Activated CD4-positive, alpha-beta memory T cell treated with anti-CD3 and anti-CD28 coated beads, Interleukin-2, amount 10 ng/mL, durations not matched to agents 7 days and 5 days (primary cell): ENCODE data around the gene PWP1. TPM values are rescaled to one million over a fixed set of nuclear protein-coding genes. Genes with fewer than 3 reads are reported as not detected.
A peak's percentile ranks its signal among the peaks of the same experiment; 100 is the strongest.
"Not testable (repeated sequence)": the region's sequence is repeated elsewhere in the genome, so short reads cannot be mapped to it uniquely, and the experiment has no call there.

Source experiments
- CTCF ChIA-PET: fragments of 350-600 bp; sonication (Branson Sonifier 250); formaldehyde crosslinking; loops from one replicate; lab custom pipeline; 2021; ENCODE audit warnings: antibody characterized with exemption, inconsistent platforms; lab: Charles Lee
- POLR2A ChIA-PET: fragments of 350-600 bp; sonication (Branson Sonifier 250); formaldehyde crosslinking; loops from one replicate; lab custom pipeline; 2021; ENCODE audit warnings: antibody characterized with exemption; lab: Charles Lee
- DNase-seq: peaks from one replicate; pipeline ENCODE4 v3.0.0-alpha.2; 2020
- H3K27ac Mint-ChIP-seq: one replicate; pipeline ENCODE4 v1.8.0; 2021; ENCODE audit warnings: mild to moderate bottlenecking, mixed read lengths
- H3K27me3 Mint-ChIP-seq: one replicate; pipeline ENCODE4 v1.8.0; 2021; ENCODE audit warnings: mixed read lengths
- H3K36me3 Mint-ChIP-seq: one replicate; pipeline ENCODE4 v1.8.0; 2021; ENCODE audit warnings: low read depth, mixed read lengths
- H3K4me1 Mint-ChIP-seq: one replicate; pipeline ENCODE4 v1.8.0; 2021; ENCODE audit warnings: mixed read lengths
- H3K4me3 Mint-ChIP-seq: one replicate; pipeline ENCODE4 v1.8.0; 2021; ENCODE audit warnings: mild to moderate bottlenecking, mixed read lengths
- H3K9me3 Mint-ChIP-seq: one replicate; pipeline ENCODE4 v1.8.0; 2021; ENCODE audit warnings: mixed read lengths
- total RNA-seq, 2 experiments: library from RNA; stranded (reverse); gene quantifications; one replicate each; pipeline ENCODE4 v1.2.3, GENCODE V29; 2021

PWP1 gene
- total RNA-seq, 2 experiments from 2014 or later = 31.9 to 34.5 TPM

DNA sequence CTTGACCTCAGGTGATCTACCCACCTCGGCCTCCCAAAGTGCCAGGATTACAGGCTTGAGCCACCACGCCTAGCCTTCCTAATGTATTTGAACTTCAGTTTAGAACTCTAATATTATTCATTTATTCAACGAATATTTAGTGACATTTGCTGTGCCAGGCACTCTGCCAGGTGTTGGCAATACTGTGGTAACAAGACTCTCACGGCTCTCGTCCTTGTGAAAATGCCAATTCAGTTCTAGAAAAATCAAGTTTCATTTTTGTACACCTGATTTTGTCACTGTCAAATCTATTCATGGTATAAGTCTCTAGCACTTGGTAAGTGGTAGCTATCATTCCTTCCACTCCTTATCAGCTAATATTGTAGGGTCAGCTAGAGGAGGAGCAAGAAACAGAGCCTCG lies 6.3 kb upstream of the PWP1 start:
- no peak overlapping the region for H3K27ac Mint-ChIP-seq
- peaks cover 1% of the 10 kb centered on the region for H3K4me1 Mint-ChIP-seq
- H3K9me3 Mint-ChIP-seq = no peaks in the 10 kb centered on the region
- ChIA-PET CTCF (interaction anchor here (1.0 to 6.0 kb wide), 3 partner anchors 8 to 516 kb away, joined by 3 to 28 read pairs (median 14); no protein-coding TSS in a partner anchor), POLR2A (no interaction called here)
- H3K4me3 Mint-ChIP-seq = no peak overlapping the region
- no peak for DNase-seq
- H3K36me3 Mint-ChIP-seq = no peaks in the 10 kb centered on the region
- H3K27me3 Mint-ChIP-seq = peaks cover 20% of the 10 kb centered on the region

DNA sequence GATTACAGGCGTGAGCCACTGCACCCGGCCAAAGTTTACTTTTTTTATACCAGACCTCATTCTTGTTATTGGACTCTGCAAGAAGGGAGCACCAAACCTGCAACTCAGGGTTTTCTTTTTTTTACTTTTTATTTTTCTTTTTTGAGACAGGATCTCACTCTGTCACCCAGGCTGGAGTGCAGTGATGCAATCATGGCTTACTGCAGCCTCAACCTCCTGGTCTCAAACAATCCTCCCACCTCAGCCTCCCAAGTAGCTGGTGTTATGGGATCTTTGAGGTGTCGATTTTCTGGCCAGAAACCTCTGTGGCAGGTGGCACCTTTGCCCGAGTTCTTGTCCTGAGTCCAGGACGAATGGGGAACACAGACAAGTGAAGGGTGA lies 4.2 kb upstream of the PWP1 start:
- Mint-ChIP-seq H3K36me3 (peaks cover 7% of the 10 kb centered on the region), H3K27ac (no peak overlapping the region), H3K4me3 (no peak overlapping the region), H3K4me1 (peaks cover 18% of the 10 kb centered on the region), H3K9me3 (no peaks in the 10 kb centered on the region), H3K27me3 (peaks cover 18% of the 10 kb centered on the region)
- CTCF ChIA-PET = interaction anchor here (0.6 to 6.0 kb wide), 4 partner anchors 10 to 1708 kb away, joined by 3 to 28 read pairs (median 6); no protein-coding TSS in a partner anchor
- POLR2A ChIA-PET = no interaction called here
- DNase-seq = no peak

DNA sequence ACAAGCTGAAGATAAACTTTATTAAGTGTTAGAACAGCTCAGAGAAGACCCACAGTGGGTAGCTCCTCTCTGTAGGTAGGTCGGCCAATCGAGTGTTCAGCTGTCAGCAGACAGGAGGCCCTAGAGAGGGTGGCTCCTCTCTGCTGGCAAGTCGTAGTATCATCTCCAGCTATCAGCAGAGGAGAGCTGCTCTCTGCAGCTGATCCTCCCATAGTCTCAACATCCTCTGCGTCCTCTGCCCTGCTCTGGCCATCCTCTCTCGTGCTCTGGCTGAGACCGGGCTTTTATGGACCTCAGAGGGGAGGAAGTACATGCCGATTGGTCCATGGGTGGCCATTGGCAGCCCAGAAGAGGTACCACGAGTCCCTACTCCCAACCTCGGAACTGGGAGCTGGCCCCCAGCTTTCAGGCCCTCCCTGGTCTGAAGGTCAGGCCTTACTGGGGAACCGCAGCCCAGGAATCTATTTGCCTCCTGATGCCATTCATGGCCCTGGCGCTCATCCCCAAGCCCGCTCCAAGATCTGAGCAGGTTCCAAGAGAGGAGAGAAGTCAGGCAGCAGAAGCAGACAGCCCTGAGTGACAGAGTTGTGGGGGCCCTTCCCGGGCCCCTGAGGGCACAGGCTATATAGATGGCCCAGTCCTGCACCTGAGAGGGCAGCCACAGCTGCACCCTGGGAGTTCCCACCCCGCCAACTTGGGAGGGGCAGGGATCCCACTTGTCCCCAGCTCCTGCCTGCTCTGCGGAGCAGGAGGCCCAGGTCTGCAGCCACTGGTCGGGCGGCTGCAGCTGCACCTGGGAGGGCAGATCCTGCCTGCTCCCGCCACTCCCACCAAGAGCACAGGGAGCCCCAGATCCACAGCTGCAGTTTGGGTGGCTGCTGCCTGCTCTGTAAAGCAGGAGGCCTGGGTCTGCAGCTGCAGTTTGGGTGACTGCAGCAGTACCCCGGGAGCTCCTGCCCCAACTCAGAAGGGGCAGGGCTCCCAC lies 3.5 kb upstream of the PWP1 start:
- peaks cover 14% of the 10 kb centered on the region for H3K27me3 Mint-ChIP-seq
- H3K4me3 Mint-ChIP-seq = no peak overlapping the region
- ChIA-PET POLR2A (no interaction called here), CTCF (interaction anchor here (0.6 to 6.0 kb wide), 6 partner anchors 9 to 1708 kb away, joined by 3 to 28 read pairs (median 4); no protein-coding TSS in a partner anchor)
- no peaks in the 10 kb centered on the region for H3K9me3 Mint-ChIP-seq
- DNase-seq = no peak
- H3K4me1 Mint-ChIP-seq = peaks cover 22% of the 10 kb centered on the region
- H3K36me3 Mint-ChIP-seq = peaks cover 8% of the 10 kb centered on the region
- no peak overlapping the region for H3K27ac Mint-ChIP-seq

GRCh38 chr12:107684029-107684795 lies 1.4 kb upstream of the PWP1 start:
- Mint-ChIP-seq H3K9me3 (no peaks in the 10 kb centered on the region), H3K4me3 (peak overlapping the region; percentile 87), H3K4me1 (peaks cover 29% of the 10 kb centered on the region), H3K27ac (no peak overlapping the region), H3K36me3 (peaks cover 17% of the 10 kb centered on the region), H3K27me3 (peaks cover 2% of the 10 kb centered on the region)
- CTCF ChIA-PET = interaction anchor here (1.2 to 2.2 kb wide), 6 partner anchors 8 to 228 kb away, joined by 3 to 6 read pairs (median 5); no protein-coding TSS in a partner anchor
- POLR2A ChIA-PET = interaction anchor here (0.7 to 2.6 kb wide), 4 partner anchors 9 to 75 kb away, joined by 4 to 36 read pairs (median 6); partner anchors contain the start of gene PRDM4
- DNase-seq = no peak

DNA sequence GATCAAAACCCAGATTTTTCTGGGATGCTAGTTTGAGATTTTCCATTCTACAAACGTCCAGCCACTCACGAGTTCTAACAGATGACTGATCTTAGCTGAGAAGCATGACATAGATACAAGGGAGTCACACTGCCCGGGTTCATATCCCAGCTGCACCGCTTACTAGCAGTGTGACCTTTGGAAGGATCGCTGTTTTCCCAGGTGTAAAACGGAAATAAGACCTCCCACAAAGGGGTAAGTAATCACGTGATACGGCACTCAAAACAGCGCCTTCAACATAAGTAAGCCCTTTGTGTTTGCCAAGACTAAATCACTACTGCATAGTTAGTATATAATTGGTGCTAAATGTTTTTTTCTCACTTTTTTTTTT lies 624 bp upstream of the PWP1 start:
- CTCF ChIA-PET = interaction anchor here (1.2 to 2.2 kb wide), 5 partner anchors 9 to 227 kb away, joined by 3 to 6 read pairs (median 5); no protein-coding TSS in a partner anchor
- no peaks in the 10 kb centered on the region for H3K9me3 Mint-ChIP-seq
- peak overlapping the region; percentile 95 for H3K27ac Mint-ChIP-seq
- POLR2A ChIA-PET = interaction anchor here (0.6 to 2.6 kb wide), 8 partner anchors 10 to 943 kb away, joined by 3 to 36 read pairs (median 4); partner anchors contain the start of genes CRY1, ISCU and PRDM4
- peak; percentile 20 for DNase-seq
- peaks cover 29% of the 10 kb centered on the region for H3K4me1 Mint-ChIP-seq
- H3K27me3 Mint-ChIP-seq = no peaks in the 10 kb centered on the region
- H3K4me3 Mint-ChIP-seq = peak overlapping the region; percentile 87
- H3K36me3 Mint-ChIP-seq = peaks cover 23% of the 10 kb centered on the region

GRCh38 chr12:107695772-107696171 lies 10.2 kb downstream of the PWP1 start:
- H3K9me3 Mint-ChIP-seq = not testable (repeated sequence)
- CTCF ChIA-PET = interaction anchor here (0.6 to 2.0 kb wide), 6 partner anchors 10 to 189 kb away, joined by 3 to 8 read pairs (median 3); partner anchors contain the start of genes ASCL4 and PWP1

GRCh38 chr12:107702106-107702505 lies 16.5 kb downstream of the PWP1 start:
- POLR2A ChIA-PET = no interaction called here
- CTCF ChIA-PET = no interaction called here
- Mint-ChIP-seq H3K27ac (no peak overlapping the region), H3K4me3 (no peak overlapping the region), H3K4me1 (no peaks in the 10 kb centered on the region), H3K27me3 (no peaks in the 10 kb centered on the region), H3K36me3 (peaks cover 92% of the 10 kb centered on the region), H3K9me3 (peaks cover 8% of the 10 kb centered on the region)
- DNase-seq = no peak

More at GRCh38 chr12:107695772-107696171, 10.2 kb downstream of the PWP1 start:
- not testable (repeated sequence) for H3K27me3 Mint-ChIP-seq, DNase-seq, H3K4me3 Mint-ChIP-seq, H3K27ac Mint-ChIP-seq, H3K4me1 Mint-ChIP-seq
- H3K36me3 Mint-ChIP-seq = peaks cover 69% of the 10 kb centered on the region
- POLR2A ChIA-PET = interaction anchor here (0.9 kb wide), 1 partner anchor 13 kb away, joined by 3 read pairs; no protein-coding TSS in a partner anchor

DNA sequence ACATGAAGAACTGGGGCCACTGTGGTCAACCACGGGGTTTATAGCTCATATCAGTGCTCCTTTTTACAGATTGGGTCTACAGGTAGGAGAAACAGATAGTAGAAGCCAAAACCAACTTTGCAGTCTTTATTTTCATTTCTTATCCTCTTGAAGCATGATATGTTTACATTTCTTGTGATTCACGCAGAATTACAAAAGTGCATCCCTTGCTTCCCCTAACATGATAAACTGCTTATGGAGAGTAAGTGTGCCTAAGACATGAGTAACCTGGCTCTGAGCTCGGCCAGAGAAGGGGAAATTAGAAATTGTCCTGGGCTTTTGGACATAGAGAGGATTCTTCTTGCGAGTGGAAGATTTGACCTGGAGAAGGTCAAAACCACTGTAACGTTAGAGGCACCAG lies 18.4 kb downstream of the PWP1 start:
- H3K9me3 Mint-ChIP-seq = peaks cover 8% of the 10 kb centered on the region
- ChIA-PET POLR2A (no interaction called here), CTCF (no interaction called here)
- no peaks in the 10 kb centered on the region for H3K4me1 Mint-ChIP-seq
- H3K27ac Mint-ChIP-seq = no peak overlapping the region
- DNase-seq = no peak
- H3K27me3 Mint-ChIP-seq = no peaks in the 10 kb centered on the region
- H3K36me3 Mint-ChIP-seq = peaks cover 95% of the 10 kb centered on the region
- H3K4me3 Mint-ChIP-seq = no peak overlapping the region

- DNase-seq, H3K4me3 Mint-ChIP-seq, H3K27ac Mint-ChIP-seq, H3K9me3 Mint-ChIP-seq, H3K27me3 Mint-ChIP-seq, H3K4me1 Mint-ChIP-seq, POLR2A ChIA-PET, CTCF ChIA-PET: not testable (repeated sequence)
- H3K36me3 Mint-ChIP-seq = peaks cover 95% of the 10 kb centered on the region
These were observed 19.9 kb downstream of the PWP1 start for GRCh38 chr12:107705522-107705921.

GRCh38 chr12:107715780-107716179 lies 30.2 kb downstream of the PWP1 start:
- ChIA-PET POLR2A (no interaction called here), CTCF (no interaction called here)
- Mint-ChIP-seq H3K4me3 (no peak overlapping the region), H3K4me1 (no peaks in the 10 kb centered on the region), H3K36me3 (peaks cover 51% of the 10 kb centered on the region), H3K27me3 (no peaks in the 10 kb centered on the region), H3K9me3 (no peaks in the 10 kb centered on the region), H3K27ac (no peak overlapping the region)
- DNase-seq = no peak

GRCh38 chr12:107718606-107719005 lies 33.0 kb downstream of the PWP1 start:
- H3K36me3 Mint-ChIP-seq = peaks cover 35% of the 10 kb centered on the region
- H3K4me1 Mint-ChIP-seq = no peaks in the 10 kb centered on the region
- H3K27ac Mint-ChIP-seq = no peak overlapping the region
- ChIA-PET POLR2A (no interaction called here), CTCF (no interaction called here)
- H3K4me3 Mint-ChIP-seq = no peak overlapping the region
- H3K9me3 Mint-ChIP-seq = no peaks in the 10 kb centered on the region
- H3K27me3 Mint-ChIP-seq = no peaks in the 10 kb centered on the region
- DNase-seq = no peak

DNA sequence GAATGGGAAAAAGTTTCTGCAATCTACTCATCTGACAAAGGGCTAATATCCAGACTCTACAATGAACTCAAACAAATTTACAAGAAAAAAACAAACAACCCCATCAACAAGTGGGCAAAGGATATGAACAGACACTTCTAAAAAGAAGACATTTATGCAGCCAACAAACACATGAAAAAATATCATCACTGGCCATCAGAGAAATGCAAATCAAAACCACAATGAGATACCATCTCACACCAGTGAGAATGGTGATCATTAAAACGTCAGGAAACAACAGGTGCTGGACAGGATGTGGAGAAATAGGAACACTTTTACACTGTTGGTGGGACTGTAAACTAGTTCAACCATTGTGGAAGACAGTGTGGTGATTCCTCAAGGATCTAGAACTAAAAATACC lies 41.7 kb downstream of the PWP1 start:
- H3K27me3 Mint-ChIP-seq, H3K4me1 Mint-ChIP-seq, H3K9me3 Mint-ChIP-seq, DNase-seq, H3K27ac Mint-ChIP-seq, H3K4me3 Mint-ChIP-seq, POLR2A ChIA-PET, H3K36me3 Mint-ChIP-seq, CTCF ChIA-PET: not testable (repeated sequence)
